CD14-positive monocyte (primary cell): ENCODE measurements around the gene PTGDS. TPM values are rescaled to one million over a fixed set of nuclear protein-coding genes. Genes with fewer than 3 reads are reported as not detected.

Experiments used
- polyA plus RNA-seq, 3 donors: library from polyadenylated mRNA; depleted of rRNA in 1 of 3; unstranded in 2 of 3; stranded (reverse) in 1 of 3; fragments of 300-500 nt in 2 of 3; fragments of >200 nt in 1 of 3; fragmentation: Illumina TruSeq in 2 of 3; gene quantifications; 1 replicate in 2 of 3; 2 replicates in 1 of 3; pipeline ENCODE4 v1.2.3, GENCODE V29; 2012 to 2021

The PTGDS gene
- polyA plus RNA-seq, 3 donors = 0.34 to 1.5 TPM; not detected in 1

Other genes with a start within 250 kb of the PTGDS start
- gene LCN10, start 234.6 kb upstream of the PTGDS start, polyA plus RNA-seq = under 1 TPM in 1 of 3 donors, not detected in 2; 0.16 TPM
- not detected for gene LCN6, start 229.0 kb upstream of the PTGDS start, polyA plus RNA-seq
- gene LCN8, start 219.3 kb upstream of the PTGDS start, polyA plus RNA-seq = under 1 TPM in 1 of 3 donors, not detected in 2; 0.27 TPM
- gene LCN15, start 213.0 kb upstream of the PTGDS start, polyA plus RNA-seq = not detected
- gene TMEM141, start 186.2 kb upstream of the PTGDS start, polyA plus RNA-seq = 10 to 100 TPM; 33.1 to 47.2 (median 39.2) TPM
- 1 to 10 TPM in 1 of 3 donors, under 1 TPM in 1, not detected in 1; 0.54 to 2.1 TPM for gene CCDC183, start 181.2 kb upstream of the PTGDS start, polyA plus RNA-seq
- gene RABL6, start 169.6 kb upstream of the PTGDS start, polyA plus RNA-seq = 10 to 100 TPM in 1 of 3 donors, 1 to 10 TPM in 2; 6.7 to 30.9 (median 8.1) TPM
- gene AJM1, start 135.0 kb upstream of the PTGDS start, polyA plus RNA-seq = 1 to 10 TPM in 1 of 3 donors, under 1 TPM in 2; 0.10 to 2.0 (median 0.18) TPM
- 100 to 1,000 TPM in 1 of 3 donors, 10 to 100 TPM in 2; 70.0 to 163 (median 94.3) TPM for gene PHPT1, start 128.1 kb upstream of the PTGDS start, polyA plus RNA-seq
- 1 to 10 TPM in 1 of 3 donors, under 1 TPM in 1, not detected in 1; 0.07 to 5.2 TPM for gene MAMDC4, start 125.2 kb upstream of the PTGDS start, polyA plus RNA-seq
- 100 to 1,000 TPM; 245 to 407 (median 264) TPM for gene EDF1, start 111.2 kb upstream of the PTGDS start, polyA plus RNA-seq
- 1 to 10 TPM; 1.6 to 6.1 (median 2.0) TPM for gene TRAF2, start 91.0 kb upstream of the PTGDS start, polyA plus RNA-seq
- gene FBXW5, start 32.8 kb upstream of the PTGDS start, polyA plus RNA-seq = 100 to 1,000 TPM in 1 of 3 donors, 10 to 100 TPM in 2; 85.3 to 117 (median 92.7) TPM
- under 1 TPM in 2 of 3 donors, not detected in 1; 0.55 to 0.72 TPM for gene C8G, start 32.3 kb upstream of the PTGDS start, polyA plus RNA-seq
- under 1 TPM in 1 of 3 donors, not detected in 2; 0.29 TPM for gene LCN12, start 25.2 kb upstream of the PTGDS start, polyA plus RNA-seq
- gene LCNL1, start 5.5 kb downstream of the PTGDS start, polyA plus RNA-seq = under 1 TPM in 1 of 3 donors, not detected in 2; 0.04 TPM
- gene PAXX, start 14.9 kb downstream of the PTGDS start, polyA plus RNA-seq = 10 to 100 TPM; 35.3 to 92.9 (median 40.7) TPM
- under 1 TPM in 2 of 3 donors, not detected in 1; 0.29 to 0.51 TPM for gene CLIC3, start 19.1 kb downstream of the PTGDS start, polyA plus RNA-seq
- gene ABCA2, start 50.7 kb downstream of the PTGDS start, polyA plus RNA-seq = 10 to 100 TPM in 1 of 3 donors, under 1 TPM in 2; 0.18 to 30.7 (median 0.40) TPM
- gene FUT7, start 54.6 kb downstream of the PTGDS start, polyA plus RNA-seq = 10 to 100 TPM in 2 of 3 donors, 1 to 10 TPM in 1; 6.1 to 13.4 (median 10.5) TPM
- 1 to 10 TPM in 1 of 3 donors, under 1 TPM in 1, not detected in 1; 0.51 to 2.7 TPM for gene NPDC1, start 68.7 kb downstream of the PTGDS start, polyA plus RNA-seq
- not detected for gene ENTPD2, start 76.6 kb downstream of the PTGDS start, polyA plus RNA-seq
- 1 to 10 TPM in 2 of 3 donors, under 1 TPM in 1; 0.03 to 3.1 (median 1.7) TPM for gene SAPCD2, start 93.1 kb downstream of the PTGDS start, polyA plus RNA-seq
- gene UAP1L1, start 100.0 kb downstream of the PTGDS start, polyA plus RNA-seq = 10 to 100 TPM in 2 of 3 donors, 1 to 10 TPM in 1; 5.7 to 16.7 (median 14.8) TPM
- gene MAN1B1, start 109.5 kb downstream of the PTGDS start, polyA plus RNA-seq = 10 to 100 TPM; 29.3 to 38.2 (median 33.3) TPM
- 100 to 1,000 TPM in 2 of 3 donors, 10 to 100 TPM in 1; 68.3 to 287 (median 150) TPM for gene DPP7, start 137.2 kb downstream of the PTGDS start, polyA plus RNA-seq
- gene GRIN1, start 161.7 kb downstream of the PTGDS start, polyA plus RNA-seq = not detected
- not detected for gene LRRC26, start 192.5 kb downstream of the PTGDS start, polyA plus RNA-seq
- not detected for gene TMEM210, start 194.6 kb downstream of the PTGDS start, polyA plus RNA-seq
- 10 to 100 TPM in 1 of 3 donors, 1 to 10 TPM in 2; 1.9 to 76.8 (median 2.0) TPM for gene ANAPC2, start 211.1 kb downstream of the PTGDS start, polyA plus RNA-seq
- 100 to 1,000 TPM in 1 of 3 donors, 10 to 100 TPM in 2; 87.0 to 118 (median 98.3) TPM for gene SSNA1, start 211.2 kb downstream of the PTGDS start, polyA plus RNA-seq
- gene TPRN, start 223.2 kb downstream of the PTGDS start, polyA plus RNA-seq = 1 to 10 TPM in 1 of 3 donors, under 1 TPM in 2; 0.30 to 4.6 (median 0.46) TPM
- gene TMEM203, start 228.1 kb downstream of the PTGDS start, polyA plus RNA-seq = 10 to 100 TPM; 13.1 to 88.1 (median 76.1) TPM
- gene NDOR1, start 228.2 kb downstream of the PTGDS start, polyA plus RNA-seq = 10 to 100 TPM in 1 of 3 donors, 1 to 10 TPM in 2; 4.4 to 26.9 (median 5.2) TPM
- gene RNF208, start 244.7 kb downstream of the PTGDS start, polyA plus RNA-seq = 1 to 10 TPM in 1 of 3 donors, not detected in 2; 1.5 TPM
- under 1 TPM in 1 of 3 donors, not detected in 2; 0.17 TPM for gene CYSRT1, start 247.7 kb downstream of the PTGDS start, polyA plus RNA-seq
- gene RNF224, start 250.0 kb downstream of the PTGDS start, polyA plus RNA-seq = not detected